Stimulated activated CD4-positive, alpha-beta T cell treated with anti-CD3 and anti-CD28 coated beads, Interleukin-2, amount 100 ng/mL, for 24 hours (primary cell): ENCODE results near the gene CHIC2.
"Not testable (repeated sequence)": the region's sequence is repeated elsewhere in the genome, so short reads cannot be mapped to it uniquely, and the experiment has no call there.

Source experiments
- DNase-seq, 2 donors: peaks; one replicate each; pipeline ENCODE4 v3.0.0-alpha.2; 2020

Gene CHIC2

DNA sequence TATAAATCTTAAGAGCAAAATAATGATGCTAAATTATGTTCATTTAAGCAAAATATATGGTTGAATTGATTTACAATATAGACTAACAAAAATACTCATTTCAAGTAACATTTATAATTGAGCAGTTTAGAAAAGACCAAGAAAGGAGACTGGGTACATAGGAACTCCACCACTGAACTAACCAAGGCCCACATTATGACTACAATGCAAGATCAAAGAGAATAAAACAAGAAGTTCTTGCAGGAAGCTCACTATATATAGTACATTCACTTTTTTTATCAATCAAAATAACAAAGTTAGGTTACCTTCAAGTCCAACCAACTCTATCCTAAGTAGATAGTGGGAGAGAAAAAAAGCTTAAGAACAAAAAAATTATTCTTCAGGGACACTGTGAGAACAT is 8.0 kb downstream of the CHIC2 start:
- no peak for DNase-seq

DNA sequence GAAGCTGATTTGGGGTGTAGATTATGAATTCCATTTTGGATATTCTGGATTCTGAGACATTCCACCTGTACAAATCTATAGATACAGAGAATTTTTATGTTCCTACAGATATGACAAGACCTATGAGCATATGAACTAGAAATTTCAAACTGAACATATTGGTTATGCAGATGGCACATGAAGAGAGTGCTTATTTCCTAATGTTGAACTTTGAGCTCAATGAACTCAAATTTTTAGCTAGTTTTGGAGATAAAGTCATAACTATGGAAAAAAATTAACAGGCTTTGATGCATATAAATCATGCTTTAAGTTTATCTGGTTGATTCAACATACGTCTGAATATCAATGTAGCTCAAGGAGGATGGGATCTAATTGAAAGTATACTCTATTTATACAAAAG is 8.9 kb downstream of the CHIC2 start:
- DNase-seq, result no peak

DNA sequence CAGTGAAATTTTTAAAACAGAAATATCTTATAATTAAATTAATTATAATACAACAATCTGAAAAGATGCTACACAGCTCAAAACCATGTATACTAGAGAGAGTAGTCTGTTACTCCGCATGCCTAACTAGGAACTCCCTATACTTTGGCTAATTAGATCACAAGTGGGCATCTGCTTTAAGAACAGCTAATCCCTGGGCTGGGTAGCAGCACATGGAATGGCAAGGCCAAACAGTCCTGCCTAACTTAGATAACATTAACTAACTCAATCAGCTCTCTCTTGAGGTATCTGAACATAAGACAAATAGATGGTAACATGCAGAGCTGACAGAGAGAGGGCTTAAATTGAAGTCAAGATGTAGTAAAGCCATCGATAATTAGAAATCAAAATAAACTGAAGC is 9.9 kb downstream of the CHIC2 start:
- no peak for DNase-seq

DNA sequence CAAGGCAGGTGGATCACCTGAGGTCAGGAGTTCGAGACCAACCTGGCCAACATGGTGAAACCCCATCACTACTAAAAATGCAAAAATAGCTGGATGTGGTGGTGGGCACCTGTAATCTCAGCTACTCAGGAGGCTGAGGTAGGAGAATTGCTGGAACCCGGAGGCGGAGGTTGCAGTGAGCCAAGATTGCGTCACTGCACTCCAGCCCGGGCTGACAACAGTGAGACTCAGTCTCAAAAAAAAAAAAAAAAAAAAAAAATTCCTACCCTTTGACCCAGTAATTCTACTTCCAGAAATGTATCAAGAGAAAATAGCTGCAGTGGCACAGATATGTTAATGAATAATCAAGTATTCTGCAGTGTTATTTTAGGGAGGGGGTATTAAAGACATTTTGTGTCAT is 11.1 kb downstream of the CHIC2 start:
- not testable (repeated sequence) for DNase-seq

DNA sequence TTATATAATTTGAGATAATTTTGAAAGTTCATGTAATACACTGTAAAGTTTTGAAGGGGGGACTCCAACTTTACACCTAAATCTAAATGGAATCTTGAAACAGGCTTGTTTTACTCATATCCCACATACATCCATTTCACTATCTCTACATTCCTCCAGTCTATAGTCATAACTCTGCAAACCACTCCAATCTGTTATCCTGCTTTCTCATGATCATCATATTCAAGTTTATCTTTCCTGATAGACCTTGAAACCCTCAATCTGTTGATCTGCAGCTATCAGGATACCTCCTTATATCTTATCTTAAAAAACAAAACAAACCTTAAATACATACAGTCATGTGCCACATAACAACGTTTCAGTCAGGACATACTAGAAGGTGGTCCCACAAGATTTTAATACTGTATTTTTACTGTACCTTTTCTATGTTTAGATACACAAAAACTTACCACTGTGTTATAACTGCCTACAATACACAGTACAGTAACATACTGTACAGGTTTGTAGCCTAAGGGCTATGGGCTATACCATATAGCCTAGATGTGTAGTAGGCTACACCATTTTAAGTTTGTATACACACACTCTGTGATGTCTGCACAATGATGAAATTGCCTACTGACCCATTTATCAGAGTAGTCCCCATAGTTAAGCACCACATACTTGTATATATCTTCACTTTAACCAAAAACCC is 14.0 kb downstream of the CHIC2 start:
- DNase-seq, result no peak

DNA sequence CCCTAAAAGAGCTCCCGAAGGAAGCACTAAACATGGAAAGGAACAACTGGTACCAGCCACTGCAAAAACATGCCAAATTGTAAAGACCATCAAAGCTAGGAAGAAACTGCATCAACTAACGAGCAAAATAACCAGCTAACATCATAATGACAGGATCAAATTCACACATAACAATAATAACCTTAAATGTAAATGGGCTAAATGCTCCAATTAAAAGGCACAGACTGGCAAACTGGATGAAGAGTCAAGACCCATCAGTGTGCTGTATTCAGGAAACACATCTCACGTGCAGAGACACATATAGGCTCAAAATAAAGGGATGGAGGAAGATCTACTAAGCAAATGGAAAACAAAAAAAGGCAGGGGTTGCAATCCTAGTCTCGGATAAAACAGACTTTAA is 20.8 kb downstream of the CHIC2 start:
- not testable (repeated sequence) for DNase-seq

DNA sequence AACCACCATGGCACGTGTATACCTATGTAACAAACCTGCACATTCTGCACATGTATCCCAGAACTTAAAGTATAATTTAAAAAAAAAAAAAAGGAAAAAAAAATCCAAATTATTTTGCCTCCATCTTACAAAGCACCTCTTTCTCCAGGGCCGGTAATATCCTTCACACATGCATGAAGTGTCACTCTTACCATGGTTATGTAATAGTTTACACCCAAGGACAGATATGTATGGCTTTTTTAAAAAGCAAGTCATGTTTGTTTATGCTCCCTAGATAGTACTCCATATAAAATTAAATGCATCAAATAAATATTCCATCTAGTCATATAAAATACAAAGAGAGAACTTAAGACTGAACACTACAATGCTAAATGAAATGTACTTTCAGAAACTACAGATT is 22.5 kb downstream of the CHIC2 start:
- DNase-seq, result no peak

DNA sequence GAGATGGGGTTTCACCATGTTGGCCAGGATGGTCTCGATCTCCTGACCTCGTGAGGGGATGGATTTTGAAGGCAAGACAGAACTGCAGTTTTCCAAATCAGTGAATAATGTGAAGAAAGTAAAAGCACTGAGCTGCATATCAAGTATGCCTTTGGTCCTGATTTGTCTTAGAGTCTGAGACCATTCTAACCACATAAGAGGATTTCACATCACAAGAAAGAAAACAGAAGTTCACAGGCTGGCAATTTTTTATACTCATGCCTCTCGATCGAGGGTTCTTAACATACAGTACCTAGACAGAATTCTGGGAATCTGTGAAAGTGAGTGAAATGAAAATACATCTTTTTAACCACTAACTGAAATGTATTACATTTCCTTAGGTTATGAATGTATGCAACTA is 23.3 kb downstream of the CHIC2 start:
- no peak for DNase-seq

DNA sequence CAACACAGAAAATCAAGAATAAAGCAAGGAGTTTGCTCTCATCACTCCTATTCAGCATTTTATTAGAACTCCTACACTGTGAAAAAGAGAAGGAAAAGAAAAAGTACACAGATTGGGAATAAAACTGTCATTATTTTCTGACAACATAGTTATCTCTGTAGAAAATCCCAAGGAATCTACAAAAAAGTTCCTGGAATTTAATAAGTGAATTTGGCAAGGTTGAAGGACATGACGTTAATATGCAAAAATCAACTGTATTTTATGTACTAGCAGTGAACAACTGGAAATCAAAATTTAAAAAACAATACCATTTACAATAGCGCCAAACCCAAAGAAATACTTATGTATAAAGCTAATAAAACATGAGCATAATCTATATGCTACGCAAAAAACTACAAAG is 26.3 kb downstream of the CHIC2 start:
- no peak for DNase-seq

DNA sequence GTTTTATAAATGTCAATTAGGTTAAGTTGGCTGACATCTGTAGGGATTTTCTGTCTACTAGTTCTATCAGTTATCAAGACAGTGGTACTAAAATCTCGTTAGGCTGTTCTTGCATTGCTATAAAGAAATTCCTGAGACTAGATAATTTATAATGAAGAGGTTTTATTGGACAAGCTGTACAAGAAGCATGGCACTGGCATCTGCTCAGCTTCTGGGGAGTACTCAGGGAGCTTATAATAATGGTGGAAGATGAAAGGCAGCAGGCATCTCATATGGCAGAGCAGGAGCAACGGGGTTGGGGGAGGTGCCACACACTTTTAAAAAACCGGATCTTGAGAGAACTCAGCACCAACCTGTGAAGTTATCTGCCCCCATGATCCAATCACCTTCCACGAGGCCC is 28.2 kb downstream of the CHIC2 start:
- no peak for DNase-seq

DNA sequence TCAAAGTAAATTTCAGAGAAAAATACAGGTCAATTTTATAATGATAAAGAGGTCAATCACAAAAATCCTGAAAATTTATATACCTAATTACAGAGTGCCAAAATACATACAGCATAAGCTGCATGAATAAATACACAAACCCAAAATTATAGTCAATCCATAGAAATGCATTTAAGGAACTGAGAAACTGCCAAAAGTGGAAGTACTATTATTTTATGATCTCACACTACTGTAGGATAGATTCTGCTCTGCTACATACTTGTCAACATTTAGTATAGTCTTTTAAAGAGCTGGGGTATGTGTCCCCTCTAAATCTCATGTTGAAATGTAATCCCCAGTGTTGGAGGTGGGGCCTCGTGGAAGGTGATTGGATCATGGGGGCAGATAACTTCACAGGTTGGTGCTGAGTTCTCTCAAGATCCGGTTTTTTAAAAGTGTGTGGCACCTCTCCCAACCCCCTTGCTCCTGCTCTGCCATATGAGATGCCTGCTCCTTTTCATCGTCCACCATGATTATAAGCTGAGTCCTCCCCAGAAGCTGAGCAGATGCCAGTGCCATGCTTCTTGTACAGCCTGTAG is 31.8 kb downstream of the CHIC2 start:
- no peak for DNase-seq

DNA sequence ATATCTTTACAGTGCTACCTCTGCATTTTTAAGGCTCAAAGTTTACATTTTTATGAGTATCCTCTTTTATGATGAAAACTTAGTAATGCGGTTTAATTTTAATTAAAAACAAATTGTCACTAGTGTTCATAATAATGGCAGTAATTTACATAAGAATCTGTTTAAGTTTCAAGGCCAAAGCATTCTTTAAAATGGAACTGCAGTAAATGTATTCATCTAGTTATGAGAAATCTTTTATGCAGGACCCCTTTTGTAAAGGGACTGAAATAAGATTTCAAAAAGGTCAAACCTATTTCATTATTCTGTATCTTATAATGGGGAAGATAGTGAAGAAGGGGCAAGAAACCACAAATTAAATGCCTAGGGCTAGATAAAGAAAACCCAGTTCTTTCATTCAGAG is 37.1 kb downstream of the CHIC2 start:
- DNase-seq, result no peak

DNA sequence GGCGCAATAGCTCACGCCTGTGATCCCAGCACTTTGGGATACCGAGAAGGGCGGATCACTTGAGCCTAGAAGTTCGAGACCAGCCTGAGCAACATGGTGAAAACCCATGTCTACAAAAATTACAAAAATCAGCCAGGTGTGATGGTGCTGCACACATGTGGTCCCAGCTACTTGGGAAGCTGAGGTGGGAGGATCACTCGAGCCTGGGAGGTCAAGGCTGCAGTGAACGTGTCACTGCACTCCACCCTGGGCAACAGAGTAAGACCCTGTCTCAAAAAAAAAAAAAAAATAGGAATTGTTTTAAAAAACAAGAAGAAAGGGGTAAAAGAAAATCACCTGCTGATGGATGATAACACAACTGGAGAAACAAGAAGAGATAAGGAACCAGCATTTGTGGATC is 38.8 kb downstream of the CHIC2 start:
- DNase-seq, result no peak

DNA sequence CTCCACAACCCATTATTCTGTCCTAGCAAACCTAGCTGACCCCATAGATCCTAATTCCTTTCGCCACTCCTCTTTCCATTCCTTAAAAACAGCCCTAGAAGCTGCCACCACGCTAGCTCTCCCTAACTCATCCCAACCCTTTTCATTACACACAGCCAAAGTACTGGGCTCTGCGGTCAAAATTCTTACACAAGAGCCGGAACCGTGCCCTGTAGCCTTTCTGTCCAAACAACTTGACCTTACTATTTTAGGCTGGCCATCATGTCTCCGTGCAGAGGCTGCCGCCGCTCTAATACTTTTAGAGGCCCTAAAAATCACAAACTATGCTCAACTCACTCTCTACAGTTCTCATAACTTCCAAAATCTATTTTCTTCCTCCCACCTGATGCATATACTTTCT is 41.4 kb downstream of the CHIC2 start:
- not testable (repeated sequence) for DNase-seq

DNA sequence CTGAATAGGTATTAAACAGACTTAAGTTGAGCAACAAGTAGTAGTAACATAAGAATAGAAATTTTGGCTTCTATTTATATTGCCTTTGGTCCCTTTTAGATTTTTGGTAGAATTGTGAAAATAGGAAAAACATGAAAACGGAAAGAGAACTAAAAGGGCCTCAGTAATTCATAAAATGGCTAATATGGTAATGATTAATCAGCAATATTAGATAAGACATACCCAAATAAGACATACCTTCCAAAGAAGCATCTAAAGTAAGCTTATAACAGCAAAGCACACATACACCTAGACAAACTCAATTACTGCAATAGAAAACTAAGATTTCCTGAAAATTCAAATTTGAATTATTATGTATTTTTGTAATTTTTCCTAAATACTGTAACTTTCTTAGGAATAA is 46.4 kb downstream of the CHIC2 start:
- no peak for DNase-seq

DNA sequence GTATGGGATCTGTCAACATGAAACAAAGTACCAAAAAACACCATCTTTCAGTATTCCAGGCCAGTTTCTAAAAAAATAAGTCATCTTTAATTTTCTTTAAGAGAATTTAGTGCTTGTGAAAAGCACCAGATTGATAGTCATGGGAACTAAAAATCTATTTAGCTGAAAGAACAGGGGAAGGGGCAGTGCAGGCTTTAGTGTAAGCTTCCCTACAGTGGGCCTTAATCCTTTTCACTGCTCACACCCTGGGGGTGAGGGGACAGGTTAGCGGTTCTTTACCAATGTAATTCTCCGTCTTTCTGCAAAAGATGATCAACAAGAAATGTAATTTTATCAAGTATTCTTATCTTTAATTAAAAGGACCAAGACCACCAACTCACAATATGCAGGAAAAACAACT is 47.1 kb downstream of the CHIC2 start:
- no peak for DNase-seq

DNA sequence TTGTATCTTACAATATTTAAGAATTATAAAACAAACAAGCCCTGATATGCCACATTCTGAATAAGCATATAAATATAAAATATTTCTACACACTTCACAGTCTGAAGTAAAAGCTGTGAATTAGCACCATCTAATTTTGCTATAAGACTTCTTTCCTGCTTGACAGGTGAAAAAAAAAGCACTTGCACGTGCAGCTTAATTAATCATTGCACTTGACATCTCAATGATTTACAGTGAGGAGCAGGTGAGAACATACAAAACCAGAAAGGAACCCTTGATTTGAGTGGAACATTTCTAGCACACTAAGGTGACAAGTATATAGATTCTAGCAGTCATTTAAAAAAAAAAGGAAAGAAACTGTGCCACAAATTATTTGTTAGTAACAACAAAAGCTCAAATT is 47.9 kb downstream of the CHIC2 start:
- no peak for DNase-seq

DNA sequence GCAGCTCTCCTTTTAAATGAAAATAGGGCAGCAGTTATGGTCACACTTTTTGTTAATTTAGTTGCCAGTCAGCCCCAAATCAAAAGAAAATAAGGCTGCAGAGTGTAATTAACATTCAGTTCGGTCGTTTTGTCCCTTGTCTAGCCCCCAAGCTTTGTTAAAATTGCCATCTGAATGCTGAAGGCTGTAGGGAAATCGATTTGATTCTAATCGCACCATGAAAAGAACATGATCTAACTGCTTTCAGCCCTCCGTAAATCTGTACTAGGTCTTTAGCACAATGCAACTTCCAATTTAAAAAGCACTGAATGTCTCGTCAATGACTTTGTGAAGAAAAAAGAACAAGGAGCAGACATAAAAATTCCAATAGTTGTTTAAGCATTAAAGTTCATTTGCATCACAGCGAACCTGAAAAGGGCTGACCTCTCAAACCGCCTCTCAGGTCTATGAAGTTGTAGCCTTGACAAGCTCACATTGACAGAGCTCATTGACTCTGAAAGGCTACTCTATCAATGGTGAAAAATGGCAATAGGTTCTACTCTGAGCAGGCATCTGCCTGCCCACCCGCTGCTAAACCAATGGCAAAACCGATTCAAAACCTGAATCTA is 48.9 kb downstream of the CHIC2 start:
- DNase-seq, result no peak

DNA sequence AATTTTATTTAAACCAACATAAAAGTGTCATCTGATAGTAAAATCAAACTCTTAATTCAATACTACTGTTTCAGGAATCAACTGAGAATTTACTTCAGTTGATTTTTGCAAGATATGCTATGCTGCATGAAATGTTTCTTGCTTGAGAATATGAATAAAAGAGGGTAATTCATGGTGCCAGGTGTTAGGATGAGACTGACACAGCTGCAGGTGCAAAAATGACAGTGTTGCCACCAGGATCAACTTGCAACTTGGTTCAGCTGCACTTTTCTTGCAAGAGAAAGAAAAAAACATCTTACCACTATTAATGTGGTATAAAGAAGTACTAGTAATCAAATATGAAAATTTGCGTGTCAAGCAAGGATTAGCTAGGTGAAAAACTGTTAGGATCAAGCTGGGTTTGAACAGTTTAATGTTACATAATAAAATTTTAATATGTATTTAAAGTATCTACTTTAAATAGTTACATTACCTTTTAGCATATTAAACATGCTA is 49.7 kb downstream of the CHIC2 start:
- DNase-seq, result no peak

DNA sequence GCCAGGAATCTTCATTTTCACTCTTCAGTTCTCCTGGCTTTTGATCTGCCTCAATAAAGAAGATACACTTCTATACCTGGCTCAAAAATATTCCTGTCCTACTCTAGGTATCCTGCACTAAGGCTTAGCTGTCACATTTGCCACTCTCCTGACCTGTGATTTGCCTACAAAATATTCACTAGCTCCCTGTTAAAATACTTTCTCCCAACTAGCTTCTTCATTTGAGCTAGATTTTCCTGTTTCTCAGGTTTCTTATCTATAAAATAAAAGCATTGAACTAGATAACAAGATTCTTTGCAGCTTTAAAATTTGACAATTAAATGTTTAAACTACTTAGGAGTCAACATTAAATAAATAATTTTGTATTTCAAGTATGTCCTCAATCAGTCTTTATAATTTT is 53.2 kb downstream of the CHIC2 start:
- no peak for DNase-seq

DNA sequence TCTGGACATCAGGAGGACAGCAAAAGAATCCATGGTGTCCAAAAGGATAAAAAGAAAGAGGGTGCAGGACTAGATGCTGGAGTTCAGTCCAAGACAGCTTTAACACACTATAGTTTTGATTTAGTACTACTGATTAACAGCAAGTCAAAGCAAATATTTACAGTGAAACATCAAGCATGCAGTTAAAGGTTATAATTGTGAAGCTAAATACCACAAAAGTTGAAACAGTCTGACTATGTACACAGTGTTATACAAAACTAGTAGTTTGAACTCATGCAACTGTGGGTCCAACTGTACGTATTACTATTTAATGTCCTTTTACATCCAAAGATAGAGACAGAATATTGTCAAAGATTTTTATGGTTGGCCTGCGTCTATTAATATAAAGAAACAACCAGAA is 57.6 kb downstream of the CHIC2 start:
- no peak for DNase-seq

DNA sequence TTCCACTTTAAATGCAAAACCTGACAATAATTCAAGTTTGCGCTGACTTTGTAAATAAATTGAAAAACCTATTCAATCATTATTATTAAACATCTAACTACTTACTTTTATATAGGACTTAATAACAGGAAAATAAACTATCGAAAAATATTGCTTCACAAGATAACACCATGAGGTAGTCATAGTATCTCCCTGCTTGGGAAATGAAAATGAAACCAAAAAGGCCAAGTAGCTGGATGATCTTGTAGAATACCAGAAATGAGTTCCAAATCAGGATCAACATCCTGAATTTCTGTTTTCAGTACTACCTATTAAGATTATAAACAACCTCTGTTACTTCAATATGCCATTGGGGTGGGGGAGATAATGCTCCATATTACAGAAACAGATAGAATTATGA is 58.9 kb downstream of the CHIC2 start:
- DNase-seq, result no peak

DNA sequence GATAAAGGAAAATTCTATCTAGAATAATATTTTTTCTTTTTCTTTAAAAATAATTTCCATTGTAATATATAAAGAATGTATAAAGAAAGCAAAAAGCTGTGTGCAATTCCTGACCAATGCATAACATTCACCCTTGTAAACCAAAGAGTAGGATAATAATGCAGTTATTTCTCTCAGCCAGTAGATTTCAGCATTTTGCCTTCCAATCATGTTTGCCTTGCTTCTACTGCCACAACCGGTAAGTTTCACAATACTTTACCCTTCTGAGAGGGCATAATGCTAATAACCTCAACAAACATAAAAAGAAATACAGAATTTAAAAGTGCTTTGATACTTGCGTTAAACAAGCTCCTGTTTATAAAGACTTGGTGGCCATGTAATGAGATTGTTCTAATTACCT is 59.9 kb downstream of the CHIC2 start:
- no peak for DNase-seq

DNA sequence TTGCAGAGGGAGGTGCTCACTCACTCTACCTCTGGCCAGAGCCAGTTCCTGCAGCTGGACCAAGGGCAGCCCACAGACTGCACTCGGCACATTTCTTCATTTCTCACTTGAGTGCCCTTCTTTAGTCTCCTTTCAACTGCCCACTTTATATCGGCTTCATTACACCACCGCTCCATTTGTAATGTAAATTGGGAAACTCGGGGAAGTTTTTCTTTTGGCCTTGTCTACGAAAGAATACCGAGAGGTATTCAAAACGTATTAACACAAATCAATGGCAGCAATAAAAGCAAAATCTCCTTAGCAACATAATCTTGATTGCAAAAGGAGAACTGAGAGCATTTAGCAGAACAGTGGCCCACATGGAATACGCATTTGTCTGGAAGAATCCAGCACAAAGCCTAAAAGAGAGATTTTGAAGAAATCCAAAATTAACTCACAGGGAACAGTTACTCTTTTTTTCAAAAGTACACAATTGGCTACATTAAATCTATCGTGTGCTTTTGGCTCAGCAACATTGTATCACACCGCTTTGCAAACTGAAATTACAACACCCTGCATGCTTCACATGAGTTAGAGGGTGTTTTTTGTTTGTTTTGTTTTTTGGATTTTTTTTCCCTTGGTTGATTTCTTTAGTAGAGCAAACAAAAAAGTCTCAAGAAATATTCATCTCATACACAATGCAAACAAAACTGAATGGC is 62.6 kb downstream of the CHIC2 start:
- no peak for DNase-seq
